PC-9 (cell line): ENCODE data around the gene YARS2. TPM values are rescaled to one million over a fixed set of nuclear protein-coding genes. Genes with fewer than 3 reads are reported as not detected.

Experiments
- Bru-seq: library from RNA; stranded (reverse); fragments of 400-500 nt; gene quantifications from one replicate; lab custom pipeline; 2021; lab: Mats Ljungman, UMichigan
- BruChase-seq, 2 experiments: library from RNA; stranded (reverse); fragments of 400-500 nt; gene quantifications; one replicate each; lab custom pipeline; 2021; lab: Mats Ljungman, UMichigan
- BruUV-seq: library from RNA; stranded (reverse); fragments of 400-500 nt; replicated peaks from 2 replicates; lab custom pipeline; 2021; lab: Mats Ljungman, UMichigan
- CTCF ChIA-PET: fragments of 300-600 bp; sonication (Branson Sonifier 250); formaldehyde crosslinking; loops from one replicate; lab custom pipeline; 2022; ENCODE audit warnings: antibody characterized with exemption; lab: Charles Lee
- POLR2A ChIA-PET: fragments of 300-600 bp; sonication (Branson Sonifier 250); formaldehyde crosslinking; loops from one replicate; lab custom pipeline; 2022; ENCODE audit warnings: antibody characterized with exemption; ENCODE audit not compliant: unreplicated experiment; lab: Charles Lee
- DNase-seq, 2 experiments: peaks; one replicate each; pipeline versions ENCODE4 v3.0.0 to v3.0.0-alpha.2; 2015 to 2022; ENCODE audit warnings: mixed read lengths in 1 of 2
- H2AFZ ChIP-seq: fragments of 200-600 bp; sonication (generic); 2 replicates; pipeline ENCODE4 v1.8.1; 2017; ENCODE audit warnings: antibody characterized with exemption
- H3F3A ChIP-seq: fragments of 200-600 bp; sonication (generic); 2 replicates; pipeline ENCODE4 v1.8.1; 2017; ENCODE audit warnings: antibody characterized with exemption, mild to moderate bottlenecking, low read depth; ENCODE audit not compliant: insufficient read depth
- H3K27ac ChIP-seq: fragments of 200-600 bp; sonication (generic); 2 replicates; pipeline ENCODE4 v1.6.1; 2016; ENCODE audit warnings: mixed run types
- H3K27me3 ChIP-seq: fragments of 200-600 bp; sonication (generic); 2 replicates; pipeline ENCODE4 v1.6.1; 2016; ENCODE audit warnings: low read depth, mixed run types; ENCODE audit not compliant: insufficient read depth
- H3K36me3 ChIP-seq: fragments of 200-600 bp; sonication (generic); 2 replicates; pipeline ENCODE4 v1.6.1; 2016; ENCODE audit warnings: low read depth, mixed run types
- H3K4me1 ChIP-seq: fragments of 200-600 bp; sonication (generic); replicated peaks from 2 replicates; pipeline ENCODE4 v1.6.1; 2016; ENCODE audit warnings: mixed run types; ENCODE audit not compliant: insufficient read depth
- H3K4me2 ChIP-seq: fragments of 200-600 bp; sonication (generic); 2 replicates; pipeline ENCODE4 v1.6.1; 2017; ENCODE audit warnings: mixed run types
- H3K4me3 ChIP-seq: fragments of 200-600 bp; sonication (generic); 2 replicates; pipeline ENCODE4 v1.6.1; 2016; ENCODE audit warnings: mixed run types
- H3K79me2 ChIP-seq: fragments of 200-600 bp; sonication (generic); 2 replicates; pipeline ENCODE4 v1.6.1; 2017; ENCODE audit warnings: low read depth, mixed run types
- H3K9me2 ChIP-seq: fragments of 200-600 bp; sonication (generic); 2 replicates; pipeline ENCODE4 v1.8.1; 2017; ENCODE audit warnings: mild to moderate bottlenecking; ENCODE audit not compliant: insufficient read depth
- H3K9me3 ChIP-seq: fragments of 200-600 bp; sonication (generic); 2 replicates; pipeline ENCODE4 v1.8.1; 2016; ENCODE audit warnings: low read depth; ENCODE audit not compliant: insufficient read depth
- H4K20me1 ChIP-seq: fragments of 200-600 bp; sonication (generic); 2 replicates; pipeline ENCODE4 v1.8.1; 2017; ENCODE audit not compliant: insufficient read depth
- CTCF ChIP-seq: fragments of 200-600 bp; sonication (generic); conservative IDR thresholded peaks from 2 replicates; pipeline ENCODE4 v1.6.1; 2017; ENCODE audit warnings: mixed run types, antibody characterized with exemption, mild to moderate bottlenecking, moderate library complexity
- EZH2 ChIP-seq: fragments of 200-600 bp; sonication (generic); IDR thresholded peaks from 2 replicates; pipeline ENCODE4 v1.8.0; 2017; ENCODE audit warnings: antibody characterized with exemption, low read depth
- intact Hi-C: fragments of 100-400 bp; cut with micrococcal nuclease; formaldehyde crosslinking; loops from one replicate; pipeline ENCODE4 v1.10.0; 2022; ENCODE audit not compliant: unreplicated experiment
- long read RNA-seq: library from polyadenylated mRNA; stranded (forward); transcript quantifications from one replicate; pipeline ENCODE4 v2.0.0, GENCODE V29; 2022
- total RNA-seq: library from RNA; stranded (reverse); gene quantifications from 2 replicates; pipeline ENCODE4 v1.2.3, GENCODE V29; 2021

The YARS2 gene
- 34.3 and 36.6 TPM in 2 replicates for total RNA-seq
- percentile 92 among the genes with signal in this experiment for Bru-seq, nascent RNA
- percentile 85 among the genes with signal in this experiment for BruChase-seq, experiment 1, labeled RNA remaining after a 2-hour chase
- percentile 89 among the genes with signal in this experiment for BruChase-seq, experiment 2, labeled RNA remaining after a 6-hour chase
- long read RNA-seq, transcript YARS2-201 (5 exons, 2,122 nt): major isoform, 66 of 76 reads
- long read RNA-seq, partial matches to known transcripts: 2 of 76 reads
- long read RNA-seq, other reads (novel, unspliced or antisense): 8 of 76 reads

DNA sequence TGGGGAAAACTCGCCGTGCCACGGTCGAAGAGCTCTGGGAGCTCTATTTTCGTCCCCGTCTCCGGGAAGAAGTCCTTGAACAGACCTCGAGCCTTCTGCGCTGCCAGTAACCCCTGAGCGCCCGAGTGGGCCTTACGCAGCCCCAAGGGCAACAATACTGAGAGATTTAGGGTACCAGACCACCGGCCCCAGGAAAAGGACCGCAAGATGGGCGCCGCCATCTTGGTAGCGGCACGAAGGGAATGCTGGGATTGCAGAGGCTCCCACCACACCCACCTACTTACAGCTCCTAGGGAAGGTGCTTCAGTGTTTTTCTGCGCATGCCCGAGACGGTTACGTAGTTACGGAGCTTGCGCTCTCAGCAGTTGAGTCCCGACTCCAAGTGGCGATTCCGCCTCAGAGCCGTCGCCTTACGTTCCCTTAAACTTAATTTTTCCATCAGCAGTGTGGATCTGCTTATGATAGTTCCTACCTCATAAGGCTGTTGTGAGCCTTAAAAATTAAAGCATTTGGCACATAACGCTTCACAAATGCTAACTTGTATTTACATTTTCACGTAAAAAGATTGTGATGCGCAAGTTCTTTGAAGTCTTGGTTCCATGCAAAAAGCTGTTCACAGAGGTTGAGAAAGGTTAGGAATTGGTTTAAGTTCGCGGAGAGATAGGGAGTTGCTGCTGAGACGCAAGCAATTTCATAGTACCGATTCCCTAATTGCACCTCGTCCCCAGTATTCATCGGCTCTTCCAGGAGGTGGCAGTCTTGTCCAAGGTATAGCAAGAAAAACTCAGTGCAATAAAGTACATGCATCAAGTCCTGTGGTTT is at the start of gene YARS2:
Gene YARS2 (minus strand): TSS at position 244 of the 822 bp plus-strand sequence. CDS start 23 bp downstream, at position 221.
- peaks cover 31% of the 10 kb centered on the region for H3K79me2 ChIP-seq
- intact Hi-C loops: loop anchor here (1.0 to 5.0 kb wide), 17 partner anchors 77 to 1462 kb away; partner anchors contain the start of genes ALG10, AMN1, DNM1L and ETFBKMT
- H3K9me3 ChIP-seq: no peaks in the 10 kb centered on the region; the same call in 1 of the 2 replicates
- peak; percentile 93 for TF ChIP-seq CTCF
- no peak for TF ChIP-seq EZH2
- peak; percentile 92 to 94 for DNase-seq
- H3K9me2 ChIP-seq: no peaks in the 10 kb centered on the region
- peaks cover 21% of the 10 kb centered on the region for H3K4me1 ChIP-seq
- CTCF ChIA-PET: interaction anchor here (0.6 to 1.9 kb wide), 17 partner anchors 162 to 1503 kb away, joined by 3 to 12 read pairs (median 4); partner anchors contain the start of gene ALG10
- TSS peak; percentile 81 for BruUV-seq
- H3K4me2 ChIP-seq: peak within 1 kb of the TSS; percentile 97
- POLR2A ChIA-PET: interaction anchor here (0.6 to 1.9 kb wide), 12 partner anchors 60 to 1266 kb away, joined by 3 to 14 read pairs (median 4); partner anchors contain the start of genes ALG10 and PKP2
- no peaks in the 10 kb centered on the region for H3K27me3 ChIP-seq
- H3K27ac ChIP-seq: peak within 1 kb of the TSS; percentile 91
- H4K20me1 ChIP-seq: 0 out of 2 replicates have a peak, but pooled peaks cover 5% of the 10 kb centered on the region
- H3K36me3 ChIP-seq: peaks cover 27% of the 10 kb centered on the region
- H3F3A ChIP-seq: peaks cover 10% of the 10 kb centered on the region; the same call in 1 of the 2 replicates
- H2AFZ ChIP-seq: peak within 1 kb of the TSS; percentile 100
- H3K4me3 ChIP-seq: peak within 1 kb of the TSS; percentile 84

- Histone ChIP-seq H2AFZ (no peak overlapping the region), H3F3A (no peaks in the 10 kb centered on the region), H3K27me3 (no peaks in the 10 kb centered on the region), H3K4me3 (no peak overlapping the region), H3K36me3 (peaks cover 9% of the 10 kb centered on the region; the same call in 1 of the 2 replicates), H3K4me1 (no peaks in the 10 kb centered on the region), H3K9me2 (no peaks in the 10 kb centered on the region), H3K4me2 (no peak overlapping the region), H3K79me2 (no peaks in the 10 kb centered on the region), H4K20me1 (no peaks in the 10 kb centered on the region), H3K27ac (no peak overlapping the region), H3K9me3 (peaks cover 5% of the 10 kb centered on the region; the same call in 1 of the 2 replicates)
- POLR2A ChIA-PET: no interaction called here
- peak in 1 of 2 experiments; percentile 19 for DNase-seq
- intact Hi-C loops: no loop called here
- no peak for TF ChIP-seq CTCF
- no peak for TF ChIP-seq EZH2
- CTCF ChIA-PET: no interaction called here
- BruUV-seq: no TSS peak
Measured at GRCh38 chr12:32804301-32804700, 48.6 kb upstream of the YARS2 start.

DNA sequence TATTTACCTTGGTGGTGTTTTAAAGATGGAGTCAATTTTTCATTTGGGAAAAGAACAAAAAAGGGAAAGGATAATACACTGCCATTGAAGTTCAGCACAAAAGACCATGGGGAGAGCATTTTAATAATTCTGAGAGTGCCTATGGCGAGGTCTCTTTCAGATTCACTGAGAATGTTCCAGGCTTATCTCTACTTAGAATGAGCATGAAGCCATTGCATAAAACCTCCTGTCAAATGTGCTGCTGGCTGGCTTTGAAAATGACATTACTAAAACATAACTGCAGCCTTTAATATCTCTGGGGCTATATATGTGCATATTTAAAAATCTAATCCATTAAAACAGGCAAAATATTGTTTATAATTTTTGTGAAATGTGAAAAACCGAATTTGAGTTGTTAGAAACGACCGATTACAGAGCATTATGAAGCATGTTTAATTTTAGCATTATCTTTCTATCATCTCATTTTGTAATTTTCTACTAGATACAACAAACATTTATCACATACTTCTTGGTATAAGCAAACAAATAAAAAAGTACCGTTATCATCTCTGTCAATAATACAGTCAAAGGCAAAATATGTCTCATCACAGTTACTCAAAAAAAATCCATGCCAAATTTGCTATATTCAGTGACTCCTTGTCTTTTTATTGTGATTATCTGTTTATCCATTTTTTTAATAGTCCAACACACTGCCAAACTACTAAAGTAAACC is 45.7 kb upstream of the YARS2 start:
- Histone ChIP-seq H3K79me2 (no peaks in the 10 kb centered on the region), H3K27me3 (no peaks in the 10 kb centered on the region), H3F3A (no peaks in the 10 kb centered on the region), H3K4me3 (no peak overlapping the region), H3K9me3 (no peaks in the 10 kb centered on the region), H3K9me2 (no peaks in the 10 kb centered on the region), H4K20me1 (no peaks in the 10 kb centered on the region), H3K4me1 (no peaks in the 10 kb centered on the region), H3K4me2 (no peak overlapping the region), H3K27ac (no peak overlapping the region), H3K36me3 (peaks cover 14% of the 10 kb centered on the region; the same call in 1 of the 2 replicates), H2AFZ (no peak overlapping the region)
- TF ChIP-seq EZH2 (no peak), CTCF (no peak)
- ChIA-PET CTCF (no interaction called here), POLR2A (no interaction called here)
- intact Hi-C loops: no loop called here
- no TSS peak for BruUV-seq
- DNase-seq: no peak
